GM21737 (cell line): Measurements from ENCODE around the gene CMSS1.

Source experiments
- ATAC-seq: cut with Tn5 transposase; IDR thresholded peaks from one replicate; pipeline ENCODE4 v1.9.1; 2021; ENCODE audit warnings: mild to moderate bottlenecking, moderate library complexity; ENCODE audit not compliant: unreplicated experiment

Gene CMSS1

DNA sequence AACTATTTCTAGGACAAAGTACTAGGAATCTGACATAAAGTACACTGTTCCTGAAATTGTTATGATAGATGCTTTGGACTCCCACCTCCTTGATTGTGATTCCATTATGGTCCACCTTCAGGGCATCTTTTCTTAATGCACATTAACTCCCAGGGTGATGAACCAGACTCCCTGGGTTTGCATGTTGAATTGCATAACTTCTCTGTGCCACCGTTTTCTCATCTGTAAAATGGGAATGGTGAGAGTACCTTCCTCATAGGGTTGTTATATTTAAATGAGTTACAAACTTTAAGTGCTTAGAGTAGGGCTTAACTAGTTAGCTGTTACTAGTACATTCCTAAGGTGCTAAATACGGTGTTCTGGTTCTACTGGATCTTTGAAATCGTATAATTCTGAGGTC is 81.9 kb downstream of the CMSS1 start:
- no peak for ATAC-seq

- ATAC-seq = no peak
Measured at GRCh38 chr3:99900248-99900647, 82.6 kb downstream of the CMSS1 start.

- no peak for ATAC-seq
Measured at GRCh38 chr3:99901200-99901926, 83.7 kb downstream of the CMSS1 start.

DNA sequence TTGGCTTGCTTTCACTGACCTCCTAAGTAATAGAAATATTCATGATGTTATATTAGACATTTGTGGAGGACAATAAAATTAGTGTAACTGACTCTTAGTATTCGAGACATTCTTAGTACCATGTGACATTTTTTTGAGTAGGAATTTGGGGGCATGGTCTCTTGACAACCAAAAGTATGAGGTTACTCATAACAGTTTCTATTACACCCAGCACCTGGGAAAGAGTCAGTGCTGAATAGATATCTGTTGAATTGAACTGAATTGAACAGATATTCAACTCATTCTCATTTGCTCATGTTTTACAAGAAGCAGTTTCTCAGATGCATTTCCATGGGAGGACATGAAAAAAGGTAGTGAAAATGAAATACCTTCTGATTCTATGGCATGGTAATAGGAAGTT is 84.4 kb downstream of the CMSS1 start:
- ATAC-seq = no peak

- no peak for ATAC-seq
Measured at GRCh38 chr3:99903869-99904268, 86.2 kb downstream of the CMSS1 start.

- ATAC-seq = no peak
Measured at GRCh38 chr3:99907959-99908544, 90.4 kb downstream of the CMSS1 start.

GRCh38 chr3:99909714-99910495 is 92.2 kb downstream of the CMSS1 start:
- no peak for ATAC-seq

DNA sequence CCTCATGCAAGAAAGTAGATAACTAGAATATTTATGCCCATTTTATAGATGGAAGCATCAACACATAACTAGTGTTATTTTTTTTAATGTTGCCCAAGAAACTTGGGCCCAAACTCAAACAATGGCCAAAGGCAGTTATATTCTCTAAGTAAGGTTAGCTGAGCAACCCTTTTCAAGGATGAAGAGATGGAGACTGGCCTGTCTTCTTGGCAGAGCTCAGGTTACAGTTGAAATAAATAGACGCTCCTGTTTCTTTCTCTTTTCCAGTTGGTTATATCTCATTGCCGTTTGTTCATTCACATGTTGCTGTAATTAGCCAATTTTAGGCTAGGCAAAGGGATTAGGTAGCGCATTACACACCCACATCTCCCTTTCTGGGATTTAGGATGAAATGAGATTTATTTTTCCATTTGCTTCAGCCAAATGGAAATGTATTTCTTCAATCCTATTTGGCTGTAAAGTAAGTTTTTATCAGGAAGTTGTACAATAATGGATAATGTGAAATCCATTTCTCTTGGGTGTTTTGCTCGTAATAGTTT is 93.2 kb downstream of the CMSS1 start:
- no peak for ATAC-seq

DNA sequence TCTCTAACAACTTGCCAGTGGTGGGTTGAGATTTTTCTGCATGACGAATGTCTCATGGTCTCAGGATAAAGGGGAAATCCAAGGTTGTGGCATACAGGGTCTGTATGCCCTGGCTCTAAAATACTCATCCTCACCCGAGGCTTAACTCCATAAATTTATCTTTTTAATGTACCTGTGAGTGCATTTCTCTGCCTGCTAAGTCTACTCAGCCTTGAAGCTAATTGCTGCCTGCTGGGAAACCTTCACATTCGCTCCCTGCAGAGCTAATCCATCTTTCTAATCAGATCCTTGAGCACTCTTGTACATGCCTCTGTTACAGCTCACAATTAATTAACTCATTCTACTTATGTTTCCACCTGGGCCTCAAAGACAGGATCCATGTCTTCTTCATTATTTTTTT is 93.8 kb downstream of the CMSS1 start:
- no peak for ATAC-seq

- no peak for ATAC-seq
Measured at GRCh38 chr3:99915906-99916432, 98.3 kb downstream of the CMSS1 start.

DNA sequence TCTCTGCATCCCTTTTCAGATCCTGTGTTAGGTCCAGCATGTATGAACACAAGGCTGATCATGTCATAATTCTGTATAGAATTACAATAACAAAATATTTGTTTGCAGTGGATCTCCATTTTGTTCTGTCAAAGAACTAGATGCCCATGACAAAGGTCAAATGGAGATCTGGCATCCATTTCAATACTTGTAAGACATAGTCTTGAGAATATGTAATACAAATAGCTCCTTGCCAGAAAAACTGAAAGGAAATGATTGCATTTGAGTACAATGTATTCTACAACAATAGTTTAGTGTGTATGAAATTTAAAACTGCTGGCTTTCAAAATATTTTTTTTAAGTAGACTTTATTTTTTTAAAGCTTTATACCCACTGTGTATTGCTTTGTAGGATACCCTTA is 101.1 kb downstream of the CMSS1 start:
- no peak for ATAC-seq

DNA sequence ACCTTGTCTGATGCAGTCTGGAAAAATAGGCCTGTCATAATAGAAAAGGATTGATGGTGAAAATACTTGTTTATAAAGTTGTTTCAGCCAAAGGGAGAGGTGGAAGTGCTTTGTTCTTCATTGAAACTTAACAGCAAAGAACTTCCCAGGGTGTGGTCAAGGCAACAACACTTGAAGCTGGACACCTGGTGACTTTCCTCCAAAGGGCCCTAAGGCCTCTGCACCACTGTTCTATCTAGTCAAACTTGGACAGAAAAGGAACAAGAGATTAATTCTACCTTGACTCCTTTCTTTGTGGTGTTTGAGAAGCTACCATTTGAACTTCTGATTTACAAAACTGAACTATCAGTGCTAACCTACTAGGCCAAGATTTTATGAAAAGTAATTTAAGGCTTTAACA is 102.0 kb downstream of the CMSS1 start:
- ATAC-seq = no peak

DNA sequence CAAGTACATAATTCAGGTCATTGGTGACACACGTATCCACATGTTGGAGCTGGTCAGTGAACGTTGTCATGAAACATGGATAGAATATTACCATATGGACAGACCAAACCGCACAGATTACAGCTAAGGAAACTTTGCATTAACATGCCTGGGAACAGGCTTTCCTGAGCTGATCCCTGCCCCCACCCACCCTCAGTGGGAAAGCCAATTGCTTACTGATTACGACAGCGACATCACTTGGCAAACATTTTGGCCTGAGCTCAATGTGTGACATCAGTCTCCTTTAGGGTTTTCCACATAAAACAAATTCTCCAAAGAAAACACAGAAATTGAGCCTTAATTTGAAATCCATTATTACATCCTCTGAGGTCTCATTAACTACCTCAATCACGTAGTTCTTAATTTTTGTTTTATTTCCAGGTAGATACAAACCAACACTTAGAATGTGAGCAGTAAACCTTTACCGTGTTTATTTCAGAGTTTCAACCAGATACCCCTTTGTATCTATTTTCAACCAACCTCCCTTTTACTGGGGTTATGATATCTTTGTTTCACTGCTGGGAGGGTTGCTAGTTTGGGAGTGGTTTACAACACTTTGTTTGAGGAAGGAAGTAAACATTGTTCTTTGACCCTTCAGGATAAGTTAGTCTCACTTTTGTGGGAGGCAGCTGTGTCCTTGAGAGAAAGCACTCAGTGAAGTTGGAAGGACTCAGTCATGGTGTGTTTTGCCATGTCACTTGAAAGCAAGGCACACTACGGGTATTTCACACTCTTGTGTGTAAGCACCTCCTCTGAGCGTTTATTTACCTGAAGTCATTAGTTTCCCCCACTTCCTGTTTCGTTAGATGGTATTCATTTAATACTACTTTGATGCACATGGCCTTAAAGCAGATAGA is 103.1 kb downstream of the CMSS1 start:
- no peak for ATAC-seq

- ATAC-seq = no peak
Measured at GRCh38 chr3:99921377-99921695, 103.7 kb downstream of the CMSS1 start.

- no peak for ATAC-seq
Measured at GRCh38 chr3:99921986-99922385, 104.3 kb downstream of the CMSS1 start.

GRCh38 chr3:99923873-99924272 is 106.2 kb downstream of the CMSS1 start:
- ATAC-seq = no peak

GRCh38 chr3:99925584-99926230 is 108.0 kb downstream of the CMSS1 start:
- ATAC-seq = no peak

GRCh38 chr3:99927671-99928457 is 110.2 kb downstream of the CMSS1 start:
- ATAC-seq = no peak
